GM19395 (cell line): Measurements from ENCODE around the gene OSBPL9.
"Not testable (repeated sequence)": the region's sequence is repeated elsewhere in the genome, so short reads cannot be mapped to it uniquely, and the experiment has no call there.

Experiments used
- ATAC-seq: cut with Tn5 transposase; IDR thresholded peaks from one replicate; pipeline ENCODE4 v1.9.1; 2021; ENCODE audit warnings: mild to moderate bottlenecking, moderate library complexity; ENCODE audit not compliant: unreplicated experiment

Gene OSBPL9

DNA sequence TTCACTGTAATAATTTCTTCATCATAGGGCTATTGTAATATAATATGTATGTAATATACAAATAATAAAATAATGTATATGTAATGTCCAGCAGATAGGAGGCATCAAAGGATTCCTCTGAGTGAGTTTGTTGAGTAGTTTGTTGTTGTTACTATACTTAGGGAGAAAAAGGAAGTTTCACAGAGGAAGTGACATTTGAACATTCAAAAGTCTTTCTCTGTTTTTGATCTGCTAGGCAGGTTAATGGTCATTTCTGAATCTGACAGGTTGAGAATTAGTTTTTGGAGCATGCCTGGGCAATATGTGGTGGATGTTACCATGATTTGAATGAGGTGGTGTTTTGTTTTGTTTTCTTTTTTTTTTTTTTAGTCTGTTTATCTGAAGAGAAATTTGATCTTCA, 159.5 kb downstream of the OSBPL9 start:
- ATAC-seq: no peak

DNA sequence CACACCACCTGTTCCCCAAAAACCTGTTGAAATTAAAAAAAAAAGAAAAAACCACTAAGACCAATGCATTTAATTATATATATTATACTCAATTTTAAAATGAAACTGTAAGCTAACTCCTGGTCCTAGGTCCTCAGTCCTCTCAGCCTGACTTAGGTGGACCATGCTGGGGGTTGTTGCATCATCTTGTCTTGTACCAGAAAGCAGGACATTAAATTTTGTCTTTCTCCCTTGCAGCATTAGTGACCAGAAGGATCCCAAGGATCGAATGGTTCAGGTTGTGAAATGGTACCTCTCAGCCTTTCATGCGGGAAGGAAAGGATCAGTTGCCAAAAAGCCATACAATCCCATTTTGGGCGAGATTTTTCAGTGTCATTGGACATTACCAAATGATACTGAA, 164.0 kb downstream of the OSBPL9 start:
- no peak for ATAC-seq

DNA sequence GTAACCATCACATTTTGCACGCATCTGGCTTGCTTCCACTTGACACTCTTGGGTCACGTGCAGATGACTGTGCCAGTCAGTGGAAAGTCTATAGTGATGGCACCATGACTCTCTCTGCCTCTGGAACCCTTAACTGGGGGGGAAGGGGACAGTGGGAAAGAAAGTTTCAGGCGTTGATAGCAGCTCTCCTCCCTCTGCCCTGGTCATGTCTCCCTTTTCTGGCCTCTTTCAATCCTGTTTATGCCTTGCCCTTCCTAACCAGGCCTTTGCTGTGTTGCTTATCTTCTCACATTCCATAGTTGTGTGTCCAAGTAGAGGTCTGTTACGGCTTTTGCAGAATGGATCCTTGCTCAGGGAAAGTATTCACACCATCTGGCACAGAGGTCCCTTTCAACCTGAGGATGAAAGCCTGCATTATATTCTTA, 168.1 kb downstream of the OSBPL9 start:
- ATAC-seq: no peak

DNA sequence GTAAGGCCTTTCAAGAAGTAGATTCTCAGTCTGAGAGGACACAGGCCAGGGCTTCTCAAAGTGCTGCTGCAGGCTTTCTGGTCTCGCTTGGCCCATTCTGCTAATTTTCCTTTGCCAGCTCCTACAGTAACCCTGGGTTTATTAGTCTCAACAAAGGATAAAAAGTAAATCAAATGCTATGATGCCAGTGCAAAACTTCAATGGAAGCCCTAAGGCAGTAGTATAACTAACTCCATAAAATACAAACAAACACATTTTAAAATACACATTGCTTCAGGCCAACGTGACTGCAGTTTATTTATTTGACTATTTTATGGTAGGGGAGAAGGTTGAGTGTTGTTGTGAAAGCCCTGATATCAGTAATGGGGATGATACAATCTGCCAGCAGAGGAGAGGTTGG, 172.0 kb downstream of the OSBPL9 start:
- no peak for ATAC-seq

DNA sequence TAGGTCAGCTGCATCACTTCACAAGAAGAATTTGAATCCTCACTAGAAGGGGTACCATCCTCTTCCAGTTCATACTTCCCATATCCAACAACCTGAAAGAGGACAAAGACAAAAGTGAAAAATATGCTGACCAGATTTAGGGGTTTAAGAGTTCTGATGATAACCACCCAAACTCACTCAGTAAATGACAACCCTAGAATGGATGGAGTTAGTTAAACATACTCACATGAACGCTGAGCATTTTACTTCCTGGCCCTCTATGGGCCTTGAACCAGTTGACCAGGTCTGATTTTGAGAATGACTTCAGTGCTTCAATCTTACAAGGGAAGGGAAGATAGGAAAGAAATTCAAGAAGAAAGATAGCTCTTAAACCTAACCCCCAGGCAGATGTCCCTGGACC, 172.4 kb downstream of the OSBPL9 start:
- no peak for ATAC-seq

DNA sequence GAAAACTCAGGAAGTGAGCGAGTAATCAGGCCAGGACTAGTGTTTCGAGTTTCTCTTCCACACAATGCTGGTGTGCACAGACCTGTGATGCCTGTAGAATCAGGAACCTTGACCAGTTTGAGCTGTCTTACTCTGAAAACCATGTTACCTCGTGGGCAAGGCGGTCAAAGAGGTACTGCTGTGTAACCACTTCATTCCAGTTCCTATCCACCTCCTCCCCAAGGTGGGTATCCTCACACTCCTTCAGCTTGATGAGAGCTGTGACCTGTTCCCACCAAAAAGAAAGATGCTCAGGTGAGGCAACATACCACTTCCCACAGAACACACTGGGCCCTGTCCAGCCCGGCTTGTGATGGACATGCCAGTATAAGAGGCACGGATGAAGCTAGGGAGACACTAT, 173.5 kb downstream of the OSBPL9 start:
- no peak for ATAC-seq

DNA sequence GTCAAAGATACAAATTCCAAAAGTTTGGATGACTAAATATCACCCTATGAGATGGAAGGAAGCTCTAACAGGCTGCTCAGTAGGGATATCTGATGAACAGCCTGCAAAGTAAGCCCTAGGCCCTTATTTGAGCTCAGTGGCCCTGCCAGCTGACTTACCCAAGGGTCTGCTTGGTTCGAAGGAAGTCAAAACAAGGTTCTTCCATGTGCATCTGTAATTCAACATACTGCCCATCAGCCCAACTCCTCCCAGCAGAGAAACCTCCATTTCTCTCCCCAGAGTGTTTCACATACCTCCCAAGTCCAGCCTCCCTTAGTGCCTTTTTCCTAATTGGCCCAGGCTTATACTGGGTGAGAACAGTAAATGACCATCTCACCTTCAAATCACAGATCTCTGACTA, 175.0 kb downstream of the OSBPL9 start:
- no peak for ATAC-seq

DNA sequence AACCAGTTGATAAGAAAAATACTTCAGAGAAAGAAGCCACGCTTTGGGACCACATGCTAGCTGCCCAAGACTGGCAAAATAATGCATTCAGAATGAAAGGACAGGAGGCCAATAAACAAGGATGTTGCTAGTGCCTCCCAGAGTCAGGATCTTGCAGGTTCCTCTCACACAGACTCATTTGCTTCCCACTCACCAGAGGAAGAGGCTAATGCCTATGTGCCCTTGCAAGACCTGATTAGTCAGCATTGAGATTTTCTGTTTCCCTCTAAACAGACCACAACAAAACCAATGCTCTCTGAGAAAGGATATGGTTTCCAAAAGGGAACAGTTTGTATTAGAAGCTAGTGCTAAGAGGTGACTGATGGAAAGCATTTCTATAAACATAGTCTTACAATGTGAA, 176.0 kb downstream of the OSBPL9 start:
- ATAC-seq: no peak

DNA sequence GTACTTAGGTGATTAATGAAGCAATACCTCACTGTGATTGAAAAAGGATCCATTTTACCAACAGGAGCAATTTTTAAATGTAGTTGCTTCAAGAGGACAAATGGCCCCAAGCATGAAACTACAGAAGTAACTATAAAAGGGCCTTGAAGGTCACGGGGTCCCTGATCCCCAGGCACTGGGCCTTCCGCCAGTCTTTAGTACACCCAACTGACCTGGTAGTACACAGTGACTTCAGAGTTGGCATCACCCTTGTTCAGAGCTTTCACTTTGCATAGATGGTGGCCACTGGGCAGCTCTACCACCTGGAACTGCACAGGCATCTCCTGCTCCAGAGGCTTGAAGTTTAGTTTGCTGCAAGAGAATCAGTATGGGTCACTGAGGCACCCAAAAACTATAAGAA, 177.4 kb downstream of the OSBPL9 start:
- no peak for ATAC-seq

DNA sequence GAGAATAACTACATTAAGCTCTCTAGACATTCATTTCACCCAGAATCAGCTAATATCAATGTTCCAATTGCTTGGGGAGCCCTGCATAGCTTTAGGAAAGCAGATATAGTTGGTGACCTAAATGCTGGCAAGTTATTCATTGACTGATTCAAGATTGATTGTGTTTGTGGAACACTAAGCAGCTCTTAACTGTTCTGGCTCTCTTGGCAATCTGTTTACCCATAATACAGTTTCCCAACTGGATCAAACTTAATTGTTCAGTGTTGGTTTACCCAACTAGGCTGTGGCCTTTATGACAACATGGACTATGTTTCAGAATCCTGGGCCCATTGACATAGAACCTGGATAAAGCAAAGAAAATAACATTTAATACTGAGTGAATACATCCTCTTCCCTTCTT, 178.0 kb downstream of the OSBPL9 start:
- ATAC-seq: no peak

DNA sequence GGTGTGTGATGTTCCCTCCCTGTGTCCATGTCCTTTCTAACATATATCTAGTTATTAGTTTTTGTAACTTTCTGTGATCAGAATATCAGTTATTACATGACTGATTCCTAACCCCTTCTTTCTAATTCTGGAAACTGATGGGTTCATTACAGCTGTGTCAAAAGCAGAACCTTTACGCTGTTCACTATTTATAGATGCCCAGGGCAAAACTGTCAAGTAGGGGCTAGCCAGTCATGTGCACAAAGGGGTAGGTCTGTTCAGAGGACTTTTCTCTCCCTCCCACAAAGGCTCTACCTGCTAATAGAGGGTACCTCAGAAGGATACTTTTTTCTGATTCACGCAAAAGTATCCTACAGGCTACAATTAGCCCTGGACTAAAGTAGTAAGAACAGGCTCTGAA, 182.5 kb downstream of the OSBPL9 start:
- no peak for ATAC-seq

DNA sequence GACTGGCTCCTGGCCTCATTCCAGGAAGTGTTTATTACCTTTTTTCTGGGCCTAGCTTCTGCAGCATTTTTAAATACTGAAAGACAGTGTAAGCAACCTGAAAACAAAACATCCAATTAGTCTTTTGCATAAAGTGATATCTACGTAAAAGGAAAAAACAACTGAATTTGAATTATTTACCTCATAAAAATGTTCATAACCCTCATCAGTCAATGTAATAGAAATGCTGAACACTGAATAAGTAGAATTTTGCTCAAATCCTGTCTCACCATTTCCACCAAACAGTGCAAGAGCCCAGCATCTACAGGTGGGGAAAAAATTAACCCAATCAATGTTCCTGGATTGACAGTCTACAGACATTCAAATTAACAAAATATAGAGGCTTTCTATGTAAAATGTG, 197.6 kb downstream of the OSBPL9 start:
- no peak for ATAC-seq

DNA sequence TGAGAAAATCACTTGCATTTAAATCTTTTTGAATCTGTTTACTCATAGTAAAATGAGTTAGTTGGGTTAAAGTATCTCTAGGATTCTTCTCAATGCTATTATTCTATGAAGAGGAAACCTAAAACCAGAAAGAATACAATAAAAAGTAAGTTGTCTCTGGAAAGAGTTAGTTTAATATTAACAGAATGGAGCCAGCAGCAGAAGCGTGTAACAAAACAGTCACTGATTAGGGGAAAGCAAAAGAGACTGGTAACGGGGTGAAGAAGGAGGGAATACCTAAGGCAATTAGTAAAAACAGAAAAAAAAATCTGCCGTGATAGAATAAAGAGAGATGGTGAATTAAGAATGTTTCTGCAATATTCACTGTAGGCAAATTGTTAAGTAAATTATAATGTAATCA, 201.6 kb downstream of the OSBPL9 start:
- no peak for ATAC-seq

DNA sequence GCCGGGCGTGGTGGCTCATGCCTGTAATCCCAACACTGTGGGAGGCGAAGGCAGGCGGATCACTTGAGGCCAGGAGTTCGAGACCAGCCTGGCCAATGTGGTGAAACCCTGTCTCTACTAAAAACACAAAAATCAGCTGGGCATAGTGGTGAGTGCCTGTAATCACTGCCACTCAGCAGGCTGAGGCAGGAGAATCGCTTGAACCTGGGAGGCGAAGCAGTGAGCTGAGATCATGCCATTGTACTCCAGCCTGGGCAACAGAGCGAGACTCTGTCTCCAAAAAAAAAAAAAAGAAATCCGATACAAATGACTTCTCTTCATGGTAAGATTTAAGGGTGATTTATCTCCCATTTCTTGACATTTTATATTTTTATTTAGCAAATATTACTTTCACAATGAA, 202.1 kb downstream of the OSBPL9 start:
- not testable (repeated sequence) for ATAC-seq

DNA sequence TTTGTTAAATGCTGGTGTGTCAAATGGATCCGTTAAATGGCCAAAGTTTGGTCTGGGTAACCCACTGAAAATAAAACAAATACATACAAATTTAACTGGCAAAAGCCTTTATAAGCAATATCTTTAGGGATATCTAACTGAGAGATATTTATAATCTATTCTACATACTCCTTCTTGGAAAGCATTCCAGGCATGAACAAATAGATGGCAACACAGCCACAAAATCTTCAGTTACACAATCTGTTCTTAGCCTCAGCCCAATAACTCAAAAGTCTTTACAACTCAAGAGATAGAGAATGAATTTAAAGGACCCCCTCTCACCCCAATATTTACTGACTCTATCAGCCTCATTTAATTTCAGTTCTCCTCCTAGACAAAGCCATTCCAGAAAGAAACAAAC, 202.9 kb downstream of the OSBPL9 start:
- no peak for ATAC-seq

DNA sequence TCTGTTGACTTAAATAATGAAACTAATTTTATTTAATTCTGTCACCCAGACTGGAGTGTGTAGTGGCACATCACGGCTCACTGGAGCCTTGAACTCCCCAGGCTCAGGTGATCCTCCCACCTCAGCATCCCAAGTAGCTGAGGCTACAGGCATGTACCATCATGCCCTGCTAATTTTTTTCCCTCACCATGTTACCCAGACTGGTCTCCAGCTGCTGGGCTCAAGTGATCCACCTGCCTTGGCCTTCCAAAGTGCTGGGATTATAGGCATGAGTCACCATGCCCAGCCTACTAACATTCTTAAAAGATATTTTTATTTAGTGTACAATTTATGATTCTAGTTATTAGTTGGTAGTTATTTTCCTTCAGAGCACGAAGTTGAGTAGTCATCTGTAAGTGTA, 212.2 kb downstream of the OSBPL9 start:
- ATAC-seq: no peak

DNA sequence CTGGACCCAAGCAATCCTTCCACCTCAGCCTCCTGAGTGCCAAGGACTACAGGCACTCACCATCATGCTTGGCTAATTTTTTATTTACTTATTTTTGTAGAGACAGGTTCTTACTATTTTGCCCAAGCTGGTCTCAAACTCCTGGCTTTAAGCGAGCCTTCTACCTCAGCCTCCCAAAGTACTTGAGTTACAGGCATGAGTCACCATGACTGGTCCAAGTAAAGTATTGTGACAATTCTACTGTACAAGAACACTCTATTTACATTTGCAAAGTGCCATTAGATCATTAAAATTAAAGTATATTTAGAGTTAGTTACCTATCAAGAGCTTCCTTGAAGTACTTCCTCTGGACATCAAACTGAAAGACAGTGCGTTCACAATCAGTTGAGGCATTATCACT, 216.8 kb downstream of the OSBPL9 start:
- ATAC-seq: no peak

DNA sequence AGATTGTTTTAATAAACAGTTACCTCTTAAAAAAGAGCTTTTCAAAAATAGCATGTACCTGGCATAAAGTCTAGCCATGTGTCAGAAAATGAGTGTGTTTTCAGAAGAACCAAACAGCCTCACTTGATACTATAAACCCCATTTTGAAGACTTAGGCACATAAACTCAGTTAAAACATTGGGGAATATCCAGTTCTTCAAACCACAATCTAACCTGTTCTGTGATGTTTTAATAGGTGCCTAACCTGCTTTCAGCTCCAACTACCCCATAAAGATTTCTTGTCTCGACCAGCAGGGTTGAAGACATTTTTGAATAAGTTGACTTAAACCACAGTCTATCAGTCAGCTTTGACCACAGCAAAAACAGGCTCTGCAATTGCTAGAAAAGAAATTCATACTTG, 220.4 kb downstream of the OSBPL9 start:
- ATAC-seq: no peak
